GM12892 (cell line): ENCODE measurements around the gene ABHD17B.

Experiments used
- POLR2A ChIP-seq: IDR thresholded peaks from 2 replicates; pipeline ENCODE4 v1.6.1; 2011; ENCODE audit warnings: low read depth, low read length, control low read depth
- POLR2AphosphoS5 ChIP-seq: IDR thresholded peaks from 2 replicates; pipeline ENCODE4 v1.6.1; 2011; ENCODE audit warnings: low read depth, low read length, control low read depth
- TAF1 ChIP-seq: IDR thresholded peaks from 2 replicates; pipeline ENCODE4 v1.6.1; 2011; ENCODE audit warnings: low read depth, mild to moderate bottlenecking, control low read depth, low read length, borderline replicate concordance

GRCh38 chr9:71858102-71858798 is 52.7 kb downstream of the ABHD17B start:
- TF ChIP-seq POLR2A (no peak), POLR2AphosphoS5 (no peak), TAF1 (no peak)
